RWPE2 (cell line): ENCODE measurements around the gene RPSA.

Experiments used
- ATAC-seq: fragments of 200-7000 bp; cut with Tn5 transposase; 3 replicates; pipeline ENCODE4 v1.9.1; 2021; ENCODE audit warnings: low read depth
- DNase-seq: peaks from one replicate; pipeline ENCODE4 v3.0.0-alpha.2; 2020; ENCODE audit warnings: low spot score
- H3K27ac ChIP-seq: fragments of 450-650 bp; 2 replicates; pipeline ENCODE4 v1.5.1; 2017; ENCODE audit warnings: mild to moderate bottlenecking; ENCODE audit not compliant: poor library complexity, severe bottlenecking
- H3K27me3 ChIP-seq: fragments of 250-450 bp; sonication (Bioruptor Pico); 2 replicates; pipeline ENCODE4 v1.5.1; 2021; ENCODE audit warnings: mild to moderate bottlenecking, moderate library complexity; ENCODE audit not compliant: insufficient read depth, poor library complexity, severe bottlenecking
- H3K36me3 ChIP-seq: fragments of 250-450 bp; sonication (Bioruptor Pico); 2 replicates; pipeline ENCODE4 v1.5.1; 2020; ENCODE audit warnings: low read depth, mild to moderate bottlenecking, moderate library complexity
- H3K4me1 ChIP-seq: fragments of 250-450 bp; sonication (Bioruptor Pico); 2 replicates; pipeline ENCODE4 v1.5.1; 2021; ENCODE audit warnings: mild to moderate bottlenecking, moderate library complexity; ENCODE audit not compliant: insufficient read depth, poor library complexity, severe bottlenecking
- H3K4me3 ChIP-seq: fragments of 250-450 bp; sonication (Bioruptor Pico); 2 replicates; pipeline ENCODE4 v1.5.1; 2021; ENCODE audit warnings: mild to moderate bottlenecking, moderate library complexity; ENCODE audit not compliant: severe bottlenecking
- H3K9me3 ChIP-seq: fragments of 250-450 bp; sonication (Bioruptor Pico); 2 replicates; pipeline ENCODE4 v1.5.1; 2021; ENCODE audit warnings: mild to moderate bottlenecking, moderate library complexity; ENCODE audit not compliant: severe bottlenecking
- TF ChIP-seq, protein P1 (sequence below): fragments of 450-650 bp; IDR thresholded peaks from one replicate; pipeline ENCODE4 v1.5.1; 2017; ENCODE audit warnings: mild to moderate bottlenecking, moderate library complexity; ENCODE audit not compliant: poor library complexity, severe bottlenecking

RPSA gene

DNA sequence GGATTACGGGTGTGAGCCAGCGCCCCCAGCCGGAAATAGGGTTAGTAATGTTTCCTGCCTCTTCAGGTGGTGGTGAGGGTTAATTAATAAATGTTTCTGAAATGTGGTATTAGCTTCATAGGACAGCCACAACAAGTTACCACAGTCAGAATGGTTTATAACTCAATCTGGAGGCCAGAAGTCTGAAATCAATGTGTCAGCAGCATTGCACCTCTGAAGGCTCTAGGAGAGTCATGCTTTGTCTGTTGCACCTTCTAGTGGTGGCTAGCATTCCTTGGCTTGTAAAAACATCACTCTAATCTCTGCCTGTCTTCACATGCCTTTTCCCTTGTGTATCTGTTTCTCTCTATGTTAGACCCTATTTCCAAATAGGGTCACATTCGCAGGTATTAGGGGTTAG, 7.8 kb upstream of the RPSA start:
- TF ChIP-seq, protein P1, sequence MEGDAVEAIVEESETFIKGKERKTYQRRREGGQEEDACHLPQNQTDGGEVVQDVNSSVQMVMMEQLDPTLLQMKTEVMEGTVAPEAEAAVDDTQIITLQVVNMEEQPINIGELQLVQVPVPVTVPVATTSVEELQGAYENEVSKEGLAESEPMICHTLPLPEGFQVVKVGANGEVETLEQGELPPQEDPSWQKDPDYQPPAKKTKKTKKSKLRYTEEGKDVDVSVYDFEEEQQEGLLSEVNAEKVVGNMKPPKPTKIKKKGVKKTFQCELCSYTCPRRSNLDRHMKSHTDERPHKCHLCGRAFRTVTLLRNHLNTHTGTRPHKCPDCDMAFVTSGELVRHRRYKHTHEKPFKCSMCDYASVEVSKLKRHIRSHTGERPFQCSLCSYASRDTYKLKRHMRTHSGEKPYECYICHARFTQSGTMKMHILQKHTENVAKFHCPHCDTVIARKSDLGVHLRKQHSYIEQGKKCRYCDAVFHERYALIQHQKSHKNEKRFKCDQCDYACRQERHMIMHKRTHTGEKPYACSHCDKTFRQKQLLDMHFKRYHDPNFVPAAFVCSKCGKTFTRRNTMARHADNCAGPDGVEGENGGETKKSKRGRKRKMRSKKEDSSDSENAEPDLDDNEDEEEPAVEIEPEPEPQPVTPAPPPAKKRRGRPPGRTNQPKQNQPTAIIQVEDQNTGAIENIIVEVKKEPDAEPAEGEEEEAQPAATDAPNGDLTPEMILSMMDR, result no peak
- Histone ChIP-seq H3K4me1 (no peaks in the 10 kb centered on the region), H3K9me3 (no peaks in the 10 kb centered on the region), H3K36me3 (peaks cover 25% of the 10 kb centered on the region), H3K27me3 (no peaks in the 10 kb centered on the region), H3K27ac (no peak overlapping the region), H3K4me3 (no peak overlapping the region)
- ATAC-seq, result peak; percentile 49
- no peak for DNase-seq

DNA sequence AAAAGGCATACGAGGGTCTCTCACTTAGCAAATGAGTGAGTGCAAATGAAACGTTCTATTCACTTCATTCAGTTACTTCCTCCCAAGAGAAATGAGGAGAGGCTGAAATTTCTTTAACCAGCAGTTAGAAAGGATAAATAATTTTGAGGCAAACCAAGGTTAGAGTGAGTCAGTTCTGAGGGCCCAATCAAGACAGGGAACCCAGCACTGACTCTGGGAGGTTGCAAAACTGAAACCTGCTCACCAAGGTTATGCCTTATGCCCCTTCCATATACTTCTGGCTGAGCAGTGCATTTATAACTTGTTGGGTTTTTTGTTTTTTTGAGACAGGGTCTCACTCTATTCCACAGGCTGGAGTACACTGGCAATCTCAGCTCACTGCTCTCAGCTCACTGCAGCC, 4.5 kb upstream of the RPSA start:
- TF ChIP-seq, protein P1, result no peak
- no peak overlapping the region for H3K27ac ChIP-seq
- H3K36me3 ChIP-seq, result peaks cover 9% of the 10 kb centered on the region
- H3K4me3 ChIP-seq, result no peak overlapping the region
- no peaks in the 10 kb centered on the region for H3K4me1 ChIP-seq
- DNase-seq, result no peak
- ATAC-seq, result no peak
- H3K27me3 ChIP-seq, result no peaks in the 10 kb centered on the region
- H3K9me3 ChIP-seq, result no peaks in the 10 kb centered on the region

DNA sequence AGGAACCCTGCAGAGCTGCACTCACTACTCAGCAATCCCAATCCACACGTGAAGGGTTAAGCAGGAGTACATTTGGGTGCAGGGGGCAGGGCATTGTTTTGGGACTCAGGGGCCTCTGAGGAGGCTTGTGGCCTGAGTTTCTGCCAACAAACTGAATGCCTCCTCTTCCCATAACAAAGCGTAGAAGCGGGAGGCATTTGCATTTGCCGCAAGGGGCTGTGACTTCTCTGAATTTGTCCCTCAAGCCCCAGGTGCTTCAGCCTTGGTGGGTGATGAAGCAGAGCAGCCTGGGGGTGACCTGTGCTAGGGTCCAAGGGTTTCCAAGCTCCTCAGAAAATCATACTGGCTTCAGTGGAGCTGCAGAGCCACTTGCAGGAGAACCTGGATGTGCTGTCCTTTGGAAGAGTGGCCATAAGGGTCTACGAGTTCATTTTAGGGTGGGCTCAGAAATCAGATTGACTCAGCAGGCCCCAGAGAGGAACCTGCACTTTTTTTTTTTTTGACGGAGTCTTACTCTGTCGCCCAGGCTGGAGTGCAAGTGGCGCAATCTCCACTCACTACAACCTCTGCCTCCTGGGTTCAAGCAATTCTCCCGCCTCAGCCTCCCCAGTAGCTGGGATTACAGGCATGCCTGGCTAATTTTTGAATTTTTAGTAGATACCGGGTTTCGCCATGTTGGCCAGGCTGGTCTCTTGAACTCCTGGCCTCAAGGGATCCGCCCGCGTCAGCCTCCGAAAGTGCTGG, 1.4 kb upstream of the RPSA start:
- no peak overlapping the region for H3K27ac ChIP-seq
- peaks cover 33% of the 10 kb centered on the region for H3K36me3 ChIP-seq
- no peaks in the 10 kb centered on the region for H3K9me3 ChIP-seq
- no peak for DNase-seq
- peaks cover 14% of the 10 kb centered on the region for H3K4me1 ChIP-seq
- no peak for ATAC-seq
- no peak overlapping the region for H3K4me3 ChIP-seq
- TF ChIP-seq, protein P1, result no peak
- no peaks in the 10 kb centered on the region for H3K27me3 ChIP-seq

DNA sequence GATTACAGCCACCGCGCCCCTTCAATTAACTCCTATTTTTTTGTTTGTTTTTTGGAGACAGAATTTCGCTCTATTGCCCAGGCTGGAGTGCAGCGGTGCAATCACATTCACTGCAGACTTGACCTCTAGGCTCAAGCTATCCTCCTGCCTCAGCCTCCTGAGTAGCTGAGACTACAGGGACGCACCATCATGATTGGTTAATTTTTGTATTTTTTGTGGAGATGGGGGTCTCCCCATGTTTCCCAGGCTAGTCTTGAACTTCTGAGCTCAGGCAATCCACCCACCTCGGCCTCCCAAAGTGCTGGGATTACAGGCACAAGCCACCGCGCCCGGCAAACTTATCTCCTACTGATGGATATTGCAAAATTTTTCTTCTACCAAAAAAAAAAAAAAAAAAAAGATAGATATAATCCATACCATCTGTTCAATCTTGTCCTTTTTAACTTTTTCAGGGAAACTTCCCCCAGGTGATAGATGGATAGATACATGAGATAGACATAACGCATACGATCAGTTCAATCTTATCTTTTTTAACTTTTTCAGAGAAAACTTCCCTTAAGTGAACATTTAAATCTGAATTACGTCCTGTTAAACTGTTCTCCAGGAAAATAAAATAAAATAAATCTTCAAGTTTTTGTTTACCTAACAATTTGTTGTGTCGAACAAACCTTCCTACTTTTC, 693 bp upstream of the RPSA start:
- peaks cover 14% of the 10 kb centered on the region for H3K4me1 ChIP-seq
- ATAC-seq (no peak), DNase-seq (no peak)
- peak overlapping the region; percentile 90 for H3K4me3 ChIP-seq
- no peaks in the 10 kb centered on the region for H3K9me3 ChIP-seq
- H3K36me3 ChIP-seq, result peaks cover 40% of the 10 kb centered on the region
- H3K27ac ChIP-seq, result peak overlapping the region; percentile 75
- TF ChIP-seq, protein P1, result no peak
- H3K27me3 ChIP-seq, result no peaks in the 10 kb centered on the region

DNA sequence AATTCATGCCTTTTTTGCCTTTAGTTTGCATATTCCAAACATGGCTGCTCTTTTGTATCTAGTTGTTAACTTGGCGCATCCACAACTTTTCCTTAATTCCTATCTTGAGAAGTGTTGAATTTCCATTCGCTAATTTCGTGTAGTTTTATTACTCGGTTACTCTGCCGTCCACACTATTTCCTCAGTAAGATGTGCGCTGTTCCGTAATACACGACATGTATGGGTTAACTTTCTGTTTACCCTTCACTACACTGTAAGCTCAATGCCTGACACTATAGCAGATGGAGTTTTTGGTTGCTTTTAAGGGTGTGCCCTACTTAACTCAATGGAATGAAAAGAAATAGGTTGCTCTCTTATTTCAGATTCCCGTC, 724 bp downstream of the RPSA start:
- Histone ChIP-seq H3K27me3 (no peaks in the 10 kb centered on the region), H3K4me1 (peaks cover 14% of the 10 kb centered on the region), H3K4me3 (peak overlapping the region; percentile 90), H3K27ac (peak overlapping the region; percentile 75), H3K9me3 (no peaks in the 10 kb centered on the region), H3K36me3 (peaks cover 54% of the 10 kb centered on the region)
- no peak for DNase-seq
- TF ChIP-seq, protein P1, result no peak
- no peak for ATAC-seq
